IPS-15b (cell line): ENCODE measurements around the gene EIF4E.
A peak's percentile ranks its signal among the peaks of the same experiment; 100 is the strongest.
"Not testable (repeated sequence)": the region's sequence is repeated elsewhere in the genome, so short reads cannot be mapped to it uniquely, and the experiment has no call there.

ENCODE experiments used
- H3K27me3 ChIP-seq: one replicate; pipeline ENCODE4 v1.6.1; 2013; ENCODE audit warnings: low read length; ENCODE audit not compliant: control insufficient read depth, insufficient read depth
- H3K36me3 ChIP-seq: one replicate; pipeline ENCODE4 v1.6.1; 2013; ENCODE audit warnings: low read length; ENCODE audit not compliant: control insufficient read depth, insufficient read depth
- H3K4me1 ChIP-seq: one replicate; pipeline ENCODE4 v1.6.1; 2013; ENCODE audit warnings: mild to moderate bottlenecking, low read length; ENCODE audit not compliant: control insufficient read depth, insufficient read depth
- H3K4me3 ChIP-seq: one replicate; pipeline ENCODE4 v1.5.1; 2013; ENCODE audit warnings: low read depth, low read length
- H3K9ac ChIP-seq: one replicate; pipeline ENCODE4 v1.6.1; 2013; ENCODE audit warnings: low read depth, mild to moderate bottlenecking, low read length
- H3K9me3 ChIP-seq: one replicate; pipeline ENCODE4 v1.6.1; 2013; ENCODE audit warnings: mild to moderate bottlenecking, low read length; ENCODE audit not compliant: control insufficient read depth, insufficient read depth

EIF4E gene

GRCh38 chr4:98951710-98952109, 22.8 kb upstream of the EIF4E start:
- H3K9ac ChIP-seq: no peak overlapping the region
- H3K4me3 ChIP-seq: no peak overlapping the region
- no peaks in the 10 kb centered on the region for H3K36me3 ChIP-seq
- no peaks in the 10 kb centered on the region for H3K4me1 ChIP-seq
- no peaks in the 10 kb centered on the region for H3K27me3 ChIP-seq
- H3K9me3 ChIP-seq: no peaks in the 10 kb centered on the region

DNA sequence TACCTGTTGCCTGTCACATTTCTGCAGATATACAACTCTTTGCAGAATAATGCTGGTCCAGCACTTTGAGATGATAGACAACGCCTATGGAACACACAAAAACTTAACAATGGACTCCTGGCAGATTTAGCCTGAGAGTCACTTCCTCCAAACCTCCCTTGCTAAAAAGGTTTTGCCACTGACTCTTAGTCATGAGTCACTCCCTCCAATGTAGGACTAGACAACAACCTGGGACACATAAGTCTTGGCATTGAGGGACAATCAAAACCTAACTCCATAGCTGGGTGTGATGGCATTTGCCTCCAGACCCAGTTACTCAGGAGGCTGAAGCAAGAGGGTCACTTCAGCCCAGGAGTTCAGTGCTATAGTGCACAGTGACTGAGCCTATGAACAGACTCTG, 22.0 kb upstream of the EIF4E start:
- no peaks in the 10 kb centered on the region for H3K9me3 ChIP-seq
- H3K27me3 ChIP-seq: no peaks in the 10 kb centered on the region
- H3K9ac ChIP-seq: no peak overlapping the region
- no peaks in the 10 kb centered on the region for H3K4me1 ChIP-seq
- H3K36me3 ChIP-seq: no peaks in the 10 kb centered on the region
- no peak overlapping the region for H3K4me3 ChIP-seq

DNA sequence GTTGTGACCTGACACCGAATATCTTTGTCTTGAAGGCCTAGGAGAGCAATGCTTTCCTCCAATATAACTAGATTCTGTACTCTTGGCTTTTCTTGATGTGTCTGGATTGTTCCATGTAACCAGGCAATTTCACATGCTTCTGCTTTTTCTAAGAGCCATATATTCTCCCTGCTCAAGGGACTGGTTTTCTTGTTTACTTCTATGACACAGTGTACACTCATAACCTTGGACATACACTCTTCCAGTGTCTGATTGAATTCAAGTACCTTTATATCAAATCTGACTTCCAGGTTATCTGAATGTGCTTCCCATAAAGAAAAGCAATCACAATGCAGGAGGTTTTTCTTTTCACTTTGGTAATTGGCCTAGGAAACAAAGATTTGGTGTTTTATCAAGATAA, 17.4 kb upstream of the EIF4E start:
- Histone ChIP-seq H3K4me1 (no peaks in the 10 kb centered on the region), H3K27me3 (no peaks in the 10 kb centered on the region), H3K36me3 (no peaks in the 10 kb centered on the region), H3K9ac (no peak overlapping the region), H3K4me3 (no peak overlapping the region), H3K9me3 (no peaks in the 10 kb centered on the region)

- no peaks in the 10 kb centered on the region for H3K9me3 ChIP-seq
- no peak overlapping the region for H3K4me3 ChIP-seq
- no peaks in the 10 kb centered on the region for H3K27me3 ChIP-seq
Observed at GRCh38 chr4:98945297-98945850, 16.4 kb upstream of the EIF4E start.

GRCh38 chr4:98939892-98940298, 11.0 kb upstream of the EIF4E start:
- no peak overlapping the region for H3K4me3 ChIP-seq
- no peaks in the 10 kb centered on the region for H3K36me3 ChIP-seq
- H3K9me3 ChIP-seq: no peaks in the 10 kb centered on the region
- H3K4me1 ChIP-seq: peaks cover 6% of the 10 kb centered on the region
- H3K9ac ChIP-seq: no peak overlapping the region
- no peaks in the 10 kb centered on the region for H3K27me3 ChIP-seq

More at GRCh38 chr4:98945297-98945850, 16.4 kb upstream of the EIF4E start:
- Histone ChIP-seq H3K9ac (no peak overlapping the region), H3K4me1 (no peaks in the 10 kb centered on the region), H3K36me3 (no peaks in the 10 kb centered on the region)

- no peaks in the 10 kb centered on the region for H3K9me3 ChIP-seq
- H3K4me3 ChIP-seq: no peak overlapping the region
- H3K27me3 ChIP-seq: no peaks in the 10 kb centered on the region
- H3K4me1 ChIP-seq: peaks cover 6% of the 10 kb centered on the region
- no peak overlapping the region for H3K9ac ChIP-seq
- no peaks in the 10 kb centered on the region for H3K36me3 ChIP-seq
Observed at GRCh38 chr4:98939438-98939837, 10.5 kb upstream of the EIF4E start.

GRCh38 chr4:98937986-98938720, 9.2 kb upstream of the EIF4E start:
- H3K9ac ChIP-seq: no peak overlapping the region
- H3K4me3 ChIP-seq: no peak overlapping the region

GRCh38 chr4:98935633-98936032, 6.7 kb upstream of the EIF4E start:
- Histone ChIP-seq H3K4me1 (peaks cover 6% of the 10 kb centered on the region), H3K36me3 (no peaks in the 10 kb centered on the region), H3K9ac (no peak overlapping the region), H3K9me3 (peaks cover under 1% of the 10 kb centered on the region), H3K4me3 (no peak overlapping the region), H3K27me3 (no peaks in the 10 kb centered on the region)

More at GRCh38 chr4:98937986-98938720, 9.2 kb upstream of the EIF4E start:
- Histone ChIP-seq H3K36me3 (no peaks in the 10 kb centered on the region), H3K27me3 (no peaks in the 10 kb centered on the region), H3K9me3 (no peaks in the 10 kb centered on the region), H3K4me1 (peaks cover 6% of the 10 kb centered on the region)

GRCh38 chr4:98934851-98935250, 5.9 kb upstream of the EIF4E start:
- H3K4me3 ChIP-seq, H3K27me3 ChIP-seq, H3K36me3 ChIP-seq, H3K4me1 ChIP-seq, H3K9ac ChIP-seq, H3K9me3 ChIP-seq: not testable (repeated sequence)

- H3K9ac ChIP-seq: no peak overlapping the region
- H3K36me3 ChIP-seq: peaks cover 8% of the 10 kb centered on the region
- H3K27me3 ChIP-seq: no peaks in the 10 kb centered on the region
- H3K9me3 ChIP-seq: peaks cover 3% of the 10 kb centered on the region
- H3K4me1 ChIP-seq: no peaks in the 10 kb centered on the region
- no peak overlapping the region for H3K4me3 ChIP-seq
Observed at GRCh38 chr4:98932539-98932938, 3.6 kb upstream of the EIF4E start.

GRCh38 chr4:98930311-98930865, 1.5 kb upstream of the EIF4E start:
- peak overlapping the region; percentile 97 for H3K4me3 ChIP-seq
- peaks cover 3% of the 10 kb centered on the region for H3K9me3 ChIP-seq
- no peaks in the 10 kb centered on the region for H3K27me3 ChIP-seq
- no peak overlapping the region for H3K9ac ChIP-seq
- H3K36me3 ChIP-seq: peaks cover 8% of the 10 kb centered on the region
- no peaks in the 10 kb centered on the region for H3K4me1 ChIP-seq
